Stomach (tissue), 4 donors: ENCODE results near the gene ATG9A.

Experiments used
- EP300 ChIP-seq: sonication (generic); formaldehyde crosslinking; IDR thresholded peaks from one replicate; pipeline ENCODE4 v1.6.1; 2017; ENCODE audit warnings: antibody characterized with exemption
- TF ChIP-seq, protein P1 (sequence below), 7 experiments: fragments of 450-650 bp in 4 of 7; fragments of 200-600 bp in 3 of 7; sonication (generic) in 3 of 7; IDR thresholded peaks; one replicate each; pipeline ENCODE4 v1.5.1; 2016 to 2019; ENCODE audit warnings: antibody characterized with exemption in 7 of 7, control low read depth in 2 of 7, mild to moderate bottlenecking in 1 of 7

DNA sequence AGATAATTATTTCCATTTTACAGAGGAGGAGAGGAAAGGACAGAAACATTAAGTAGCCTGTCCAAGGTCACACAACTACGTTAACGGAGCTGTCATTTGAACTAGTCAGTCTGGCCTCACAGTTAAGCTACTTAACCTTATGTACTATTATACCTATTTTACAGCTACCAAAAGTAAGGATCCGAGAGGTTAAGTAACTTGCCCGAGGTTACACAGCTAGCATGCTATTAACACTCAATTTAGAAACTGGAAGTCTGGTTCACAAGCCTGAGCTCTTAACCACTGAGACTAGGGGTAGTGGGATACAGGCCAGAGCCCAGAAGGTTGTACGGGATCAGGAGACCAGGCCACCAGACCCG, 15.3 kb upstream of the ATG9A start:
- TF ChIP-seq, protein P1, sequence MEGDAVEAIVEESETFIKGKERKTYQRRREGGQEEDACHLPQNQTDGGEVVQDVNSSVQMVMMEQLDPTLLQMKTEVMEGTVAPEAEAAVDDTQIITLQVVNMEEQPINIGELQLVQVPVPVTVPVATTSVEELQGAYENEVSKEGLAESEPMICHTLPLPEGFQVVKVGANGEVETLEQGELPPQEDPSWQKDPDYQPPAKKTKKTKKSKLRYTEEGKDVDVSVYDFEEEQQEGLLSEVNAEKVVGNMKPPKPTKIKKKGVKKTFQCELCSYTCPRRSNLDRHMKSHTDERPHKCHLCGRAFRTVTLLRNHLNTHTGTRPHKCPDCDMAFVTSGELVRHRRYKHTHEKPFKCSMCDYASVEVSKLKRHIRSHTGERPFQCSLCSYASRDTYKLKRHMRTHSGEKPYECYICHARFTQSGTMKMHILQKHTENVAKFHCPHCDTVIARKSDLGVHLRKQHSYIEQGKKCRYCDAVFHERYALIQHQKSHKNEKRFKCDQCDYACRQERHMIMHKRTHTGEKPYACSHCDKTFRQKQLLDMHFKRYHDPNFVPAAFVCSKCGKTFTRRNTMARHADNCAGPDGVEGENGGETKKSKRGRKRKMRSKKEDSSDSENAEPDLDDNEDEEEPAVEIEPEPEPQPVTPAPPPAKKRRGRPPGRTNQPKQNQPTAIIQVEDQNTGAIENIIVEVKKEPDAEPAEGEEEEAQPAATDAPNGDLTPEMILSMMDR (IDR thresholded peaks at IDR 0.05): no peak
- no peak for TF ChIP-seq EP300
